ENCODE data around the gene TBC1D22A. TPM values are rescaled to one million over a fixed set of nuclear protein-coding genes. Genes with fewer than 3 reads are reported as not detected.

The TBC1D22A gene
- total and polyA plus RNA-seq, 2 donors (not counting 3 experiments of a cell fraction or from before 2014, with no cell fraction given): 26.1 to 32.4 TPM

- CTCF ChIA-PET: no interaction called here
Measured at GRCh38 chr22:46728470-46728869, 34.0 kb upstream of the TBC1D22A start.

More at GRCh38 chr22:46728470-46728869, 34.0 kb upstream of the TBC1D22A start:
- no peak for FAIRE-seq
- POLR2A ChIA-PET: no interaction called here
- TF ChIP-seq MYC (IDR thresholded peaks at IDR 0.05; ENCODE audit: low read depth, low read length): no peak
- TF ChIP-seq EZH2 (IDR thresholded peaks at IDR 0.05; ENCODE audit: borderline replicate concordance, low read depth, low read length, severe bottlenecking): no peak
- no peak for TF ChIP-seq CTCF (IDR thresholded peaks at IDR 0.05; ENCODE audit: extremely low read depth in 1 of 2, insufficient read depth in 1 of 2, low read depth in 1 of 2, low read length in 2 of 2)
- no peak for TF ChIP-seq JUN (IDR thresholded peaks at IDR 0.05; ENCODE audit: borderline replicate concordance, insufficient read depth, insufficient read length, low read depth)
- H3K27me3 ChIP-seq (ENCODE audit: control insufficient read depth in 2 of 2, insufficient read depth in 2 of 2, low read length in 2 of 2): no peaks in the 10 kb centered on the region
- no peak overlapping the region for H3K9ac ChIP-seq (replicated peaks; ENCODE audit: extremely low read depth, insufficient read depth, low read length)
- H3K27ac ChIP-seq (ENCODE audit: insufficient read depth, low read depth, low read length): no peak overlapping the region
- BruUV-seq (replicated peaks): no TSS peak
- H3K9me3 ChIP-seq (replicated peaks; ENCODE audit: control insufficient read depth, insufficient read depth, low read length): no peaks in the 10 kb centered on the region
- peaks cover 97% of the 10 kb centered on the region for H3K79me2 ChIP-seq (ENCODE audit: control insufficient read depth, insufficient read depth, low read length)
- H2AFZ ChIP-seq (ENCODE audit: low read depth, low read length): no peak overlapping the region
- no peaks in the 10 kb centered on the region for H3K4me1 ChIP-seq (ENCODE audit: control insufficient read depth, extremely low read depth, insufficient read depth, low read length)
- dilution Hi-C loops (cut with MboI; ENCODE audit: extremely low pct_ligation_motif_present, low sequenced_read_pairs) (no loop called here), intact Hi-C loops (cut with micrococcal nuclease) (no loop called here)
- no peaks in the 10 kb centered on the region for H3K9me1 ChIP-seq (replicated peaks; ENCODE audit: control insufficient read depth, extremely low read depth, insufficient read depth, low read length)
- peaks cover 4 to 33% of the 10 kb centered on the region in 2 experiments for H3K36me3 ChIP-seq (ENCODE audit: control insufficient read depth in 2 of 2, extremely low read depth in 1 of 2, insufficient read depth in 2 of 2, low read length in 2 of 2)
- no peaks in the 10 kb centered on the region for H4K20me1 ChIP-seq (replicated peaks; ENCODE audit: control insufficient read depth, extremely low read depth, insufficient read depth, low read length)
- H3K4me2 ChIP-seq (ENCODE audit: insufficient read depth, low read length): no peak overlapping the region
- no peak for DNase-seq (ENCODE audit: low read depth, low spot score)
- H3K4me3 ChIP-seq (replicated peaks in 1 of 3; ENCODE audit: insufficient read depth in 1 of 3, low read depth in 1 of 3, low read length in 3 of 3): no peak overlapping the region
